Measurements from ENCODE around the gene GNG8.
A peak's percentile ranks its signal among the peaks of the same experiment; 100 is the strongest.

Gene GNG8

DNA sequence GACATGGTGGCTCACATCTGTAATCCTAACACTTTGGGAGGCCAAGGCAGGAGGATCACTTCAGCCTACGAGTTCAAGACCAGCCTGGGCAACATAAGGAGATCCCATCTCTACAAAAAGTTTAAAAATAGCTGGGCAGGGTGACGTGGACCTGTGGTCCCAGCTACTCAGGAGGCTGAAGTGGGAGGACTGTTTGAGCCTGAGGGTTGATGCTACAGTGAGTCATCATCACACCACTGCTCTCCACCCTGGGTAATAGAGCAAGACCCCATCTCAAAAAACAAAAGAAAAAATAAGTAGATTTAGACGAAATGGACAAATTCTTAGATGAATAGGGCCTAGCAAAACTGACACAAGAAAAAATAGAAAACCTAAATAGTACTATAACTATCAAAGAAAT, 10.4 kb upstream of the GNG8 start:
- no peak for DNase-seq (ENCODE audit: low spot score)

DNA sequence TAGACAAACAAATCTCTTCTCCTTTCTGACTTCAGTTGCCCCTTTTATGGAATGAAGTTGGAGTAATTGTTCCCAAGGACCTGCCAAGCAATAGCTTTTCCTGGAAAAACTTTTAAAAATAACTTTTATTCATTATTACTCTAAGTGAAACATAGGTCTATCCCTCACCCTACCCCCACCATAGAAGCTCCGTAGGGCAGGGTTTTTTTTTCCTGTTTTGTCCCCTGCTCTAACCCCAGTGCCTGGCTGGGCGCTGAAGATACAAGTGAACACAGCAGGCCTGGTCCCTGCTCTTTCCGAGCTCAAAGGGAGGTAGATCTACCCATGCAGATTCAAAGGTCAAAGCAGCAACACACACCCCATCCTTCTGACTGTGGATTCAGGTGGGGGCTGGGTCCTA, 8.7 kb upstream of the GNG8 start:
- DNase-seq (ENCODE audit: low spot score): no peak

DNA sequence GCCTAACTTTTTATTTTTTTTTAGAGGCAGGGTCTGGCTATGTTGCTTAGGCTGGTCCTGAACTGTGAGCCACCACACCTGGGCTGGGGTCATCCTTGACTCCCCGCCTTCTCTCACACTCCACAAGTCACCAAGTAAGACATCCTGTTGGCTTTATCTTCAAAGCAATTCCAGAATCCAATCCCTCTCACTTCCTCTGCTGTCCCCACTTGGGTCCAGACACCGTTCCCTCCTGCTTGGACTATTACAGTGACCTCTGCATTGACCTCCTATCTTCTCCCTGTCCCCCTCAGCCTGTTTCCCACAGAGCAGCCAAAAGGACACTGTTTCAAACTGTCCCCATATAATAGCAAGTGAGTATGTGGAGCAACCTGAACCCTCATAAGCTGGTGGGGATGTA, 4.7 kb upstream of the GNG8 start:
- DNase-seq (ENCODE audit: low spot score): no peak

DNA sequence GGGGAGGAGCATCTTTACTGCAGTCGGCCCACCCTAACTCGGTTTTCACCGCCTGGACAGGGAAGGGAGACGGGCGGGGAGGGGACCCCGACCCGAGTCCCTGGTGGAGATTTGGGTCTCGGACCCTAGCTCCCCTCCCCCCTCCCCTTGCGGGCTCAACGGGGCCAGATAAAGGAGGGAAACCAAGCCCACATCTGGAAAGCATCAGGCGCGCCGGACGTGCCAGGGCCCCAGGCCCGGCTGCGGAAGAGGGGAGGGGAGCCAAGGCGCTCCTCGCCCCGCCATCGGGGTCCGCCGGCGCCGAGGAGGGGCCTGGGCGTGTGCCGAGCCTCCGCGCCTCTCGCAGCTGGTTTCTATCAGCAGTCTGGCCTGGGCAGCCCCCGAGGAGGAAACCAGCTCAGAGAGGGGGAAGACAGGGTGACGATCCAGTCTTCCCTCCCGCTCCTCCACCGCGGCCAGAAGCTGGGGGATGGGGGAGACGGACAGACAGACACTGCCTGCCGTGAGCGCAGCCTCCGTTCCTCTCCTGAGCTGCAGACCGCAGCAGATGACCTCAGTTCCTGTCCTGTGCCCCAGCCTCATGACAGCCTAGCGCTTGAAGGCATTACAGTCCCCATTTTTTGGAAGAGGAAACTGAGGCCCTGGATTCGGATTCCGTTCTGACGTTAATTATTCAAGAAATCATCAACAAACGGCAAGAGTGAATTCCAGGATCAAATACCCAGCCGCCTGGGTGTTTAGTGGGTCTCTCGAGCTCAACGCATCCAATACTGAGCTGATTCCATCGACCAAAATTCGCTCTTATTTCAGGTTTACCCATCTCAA, 3.6 kb upstream of the GNG8 start:
- no peak for DNase-seq (ENCODE audit: low spot score)

DNA sequence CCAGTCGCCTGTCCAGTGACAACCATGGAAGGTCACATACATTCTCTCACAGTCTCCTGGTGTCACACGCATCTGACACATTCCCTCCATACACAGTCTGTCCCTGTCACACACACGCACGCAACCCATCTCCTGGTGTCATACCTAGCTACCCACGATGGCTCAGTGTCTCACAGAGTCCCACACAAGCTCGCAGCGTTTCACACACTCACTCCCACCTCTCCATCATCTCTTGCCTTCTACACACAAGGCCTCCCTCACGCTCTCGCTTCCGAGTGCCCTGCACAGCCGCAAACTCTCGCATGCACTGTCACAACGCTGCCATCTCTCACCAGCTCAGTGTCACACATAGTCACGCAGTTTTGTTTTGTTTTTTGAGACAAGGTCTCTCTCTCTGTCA, 1.2 kb upstream of the GNG8 start:
- no peak for DNase-seq (ENCODE audit: low spot score)

DNA sequence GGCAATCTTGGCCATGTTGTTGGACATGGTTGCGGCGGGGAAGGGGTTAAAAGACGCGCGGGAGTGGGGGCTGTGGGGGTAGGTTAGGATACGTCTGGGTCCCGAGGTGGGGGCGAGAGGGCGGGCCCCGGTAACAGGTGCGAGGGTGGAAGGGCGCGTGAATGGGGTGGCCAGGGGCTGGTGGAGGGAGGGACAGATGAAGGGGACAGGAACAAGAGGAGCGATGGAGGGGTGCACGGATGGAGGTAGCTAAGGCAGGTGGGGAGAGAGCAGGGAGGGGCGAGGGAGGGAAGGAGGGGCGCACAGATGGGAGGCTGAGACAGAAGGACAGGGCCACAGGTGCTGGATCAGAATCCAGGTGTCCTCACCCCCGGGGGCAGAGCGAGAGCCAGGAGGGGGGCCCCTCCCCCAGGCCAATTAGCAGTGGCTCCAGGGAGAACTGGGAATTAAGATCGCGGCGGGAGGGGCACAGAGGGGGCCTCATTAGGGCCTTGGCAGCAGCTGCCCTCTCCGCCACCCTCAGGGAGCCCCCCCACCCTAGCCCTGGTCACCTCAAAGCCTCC, 1.3 kb downstream of the GNG8 start:
- DNase-seq (ENCODE audit: low spot score): no peak

DNA sequence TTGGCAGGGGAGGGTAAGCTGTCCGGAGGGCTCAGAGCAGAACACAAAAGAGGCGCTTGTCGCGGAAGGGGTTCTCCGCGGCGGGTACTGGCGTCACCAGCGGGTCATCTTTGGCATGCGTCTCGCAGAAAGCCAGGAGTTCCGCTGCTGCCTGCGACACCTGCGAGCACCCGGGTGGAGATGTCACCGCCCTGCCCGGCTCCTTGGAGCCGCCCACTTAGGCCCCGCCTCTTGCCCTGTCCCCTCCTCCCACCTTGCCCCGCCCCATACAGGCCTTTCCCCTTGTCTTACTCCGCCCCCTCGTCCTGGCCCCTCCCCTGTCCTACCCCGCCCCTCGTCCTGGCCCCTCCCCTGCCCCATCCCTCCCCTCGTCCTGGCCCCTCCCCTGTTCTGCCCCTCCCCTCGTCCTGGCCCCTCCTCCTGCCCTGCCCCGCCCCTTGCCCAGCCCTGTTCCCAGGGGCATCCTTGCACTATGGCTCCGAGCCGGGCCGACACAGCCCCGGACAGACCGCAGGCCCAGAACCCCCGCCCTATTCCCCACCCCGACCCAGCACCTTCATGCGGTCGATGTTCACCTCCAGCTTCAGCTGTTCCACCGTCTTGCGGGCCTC, 1.9 kb downstream of the GNG8 start:
- peak; percentile 92 for DNase-seq (ENCODE audit: low spot score)

DNA sequence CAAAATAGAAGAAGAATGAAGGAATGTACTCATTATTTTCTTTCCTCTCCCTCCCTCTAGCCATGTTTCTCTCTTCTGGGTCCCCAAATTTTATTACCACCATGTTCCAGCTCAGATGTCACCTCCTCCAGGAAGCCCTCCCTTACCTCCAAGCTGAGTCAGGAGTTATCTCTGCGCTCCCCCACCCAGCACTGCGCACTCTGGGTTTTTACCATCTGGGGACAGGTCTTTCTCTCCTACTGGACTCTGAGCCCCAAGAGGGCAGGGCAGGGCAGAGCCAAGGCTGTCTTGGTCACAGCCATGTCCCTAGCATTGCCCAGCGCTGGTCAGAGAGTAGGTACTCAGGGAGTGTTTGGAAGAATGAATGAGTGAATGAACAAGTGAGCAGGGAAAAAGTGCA, 2.9 kb downstream of the GNG8 start:
- no peak for DNase-seq (ENCODE audit: low spot score)

DNA sequence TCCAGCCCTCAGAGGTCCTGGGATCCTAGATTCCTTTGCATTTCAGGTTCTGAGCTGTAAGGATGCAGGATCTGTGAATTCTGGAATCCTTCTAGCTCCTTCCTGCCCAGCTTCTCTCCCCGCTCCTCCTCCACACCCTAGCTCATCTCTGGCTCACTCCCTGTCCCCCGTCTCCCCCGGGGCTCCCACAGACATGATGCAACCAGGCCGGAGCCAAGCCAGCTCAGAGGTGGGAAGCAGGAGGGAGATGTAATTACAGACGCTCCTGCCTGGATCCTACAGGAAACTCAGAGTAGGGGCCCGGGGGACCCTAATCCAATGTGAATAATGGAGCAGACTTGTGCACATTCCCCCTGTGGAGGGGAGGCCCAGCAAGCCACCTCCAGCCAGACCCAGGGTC, 4.5 kb downstream of the GNG8 start:
- DNase-seq (ENCODE audit: low spot score): no peak

DNA sequence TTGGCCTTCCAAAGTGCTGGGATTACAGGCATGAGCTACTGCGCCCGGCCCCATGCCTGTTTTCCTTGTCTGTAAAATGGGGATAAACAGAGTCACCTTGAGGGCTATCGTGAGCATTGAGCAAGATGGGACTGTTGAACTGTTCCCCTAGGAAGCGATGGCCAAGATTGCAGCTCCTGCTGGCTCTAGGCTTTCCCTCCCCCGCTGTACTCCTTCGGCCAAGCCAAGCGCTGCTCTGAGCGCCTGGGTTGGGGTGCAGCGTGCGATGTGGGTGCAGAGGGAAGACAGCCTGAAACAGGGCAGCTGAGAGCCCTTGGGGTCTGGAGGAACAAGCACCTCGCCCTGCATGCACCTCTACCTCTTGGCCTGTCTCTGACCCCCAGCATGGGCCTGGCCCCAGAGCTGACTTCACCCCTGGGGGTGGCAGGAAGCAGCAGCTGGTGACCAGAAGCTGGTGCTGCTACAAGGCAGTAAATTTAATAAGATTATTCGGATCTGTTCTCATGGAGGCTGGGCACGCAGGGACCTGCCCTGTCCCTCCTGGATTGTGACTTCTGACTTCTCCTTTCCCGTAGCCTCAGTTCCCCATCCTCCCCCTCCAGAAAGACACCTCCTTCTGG, 5.3 kb downstream of the GNG8 start:
- DNase-seq (ENCODE audit: low spot score): no peak

DNA sequence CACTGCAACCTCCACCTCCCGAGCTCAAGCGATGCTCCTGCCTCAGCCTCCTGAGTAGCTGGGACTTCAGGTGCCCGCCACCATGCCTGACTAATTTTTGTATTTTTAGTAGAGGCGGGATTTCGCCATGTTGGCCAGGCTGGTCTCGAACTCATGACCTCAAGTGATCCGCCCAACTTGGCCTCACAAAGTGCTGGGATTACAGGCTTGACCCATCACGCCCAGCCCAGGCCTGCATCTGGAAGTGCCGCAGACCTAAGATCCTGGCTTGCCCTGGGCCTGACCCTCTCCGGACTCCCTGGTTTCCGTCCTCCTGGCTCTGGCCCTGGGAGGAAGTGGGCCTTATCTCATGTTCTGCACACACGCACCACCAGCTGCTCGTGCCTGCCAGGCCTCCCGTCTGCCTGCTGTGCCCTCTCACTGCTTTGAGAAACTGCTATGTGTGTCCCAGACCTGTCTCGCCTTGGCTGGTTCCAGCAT, 6.4 kb downstream of the GNG8 start:
- peak; percentile 55 for DNase-seq (ENCODE audit: low spot score)

DNA sequence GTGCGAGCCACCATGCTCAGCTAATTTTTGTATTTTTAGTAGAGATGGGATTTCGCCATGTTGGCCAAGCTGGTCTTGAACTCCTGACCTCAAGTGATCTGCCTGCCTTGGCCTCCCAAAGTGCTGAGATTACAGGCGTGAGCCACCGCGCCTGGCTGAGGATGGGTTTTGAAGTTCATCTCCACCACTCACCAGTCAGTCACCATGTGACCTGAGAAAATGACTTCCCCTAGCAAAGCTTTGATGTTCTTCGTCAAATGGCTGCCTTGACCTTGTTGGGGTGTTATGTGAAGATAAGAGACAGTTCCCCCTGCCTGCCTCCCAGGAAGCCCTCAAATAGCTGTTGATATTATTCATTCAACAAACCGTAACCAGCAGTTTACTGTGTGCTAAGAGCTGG, 7.0 kb downstream of the GNG8 start:
- peak; percentile 20 for DNase-seq (ENCODE audit: low spot score)

DNA sequence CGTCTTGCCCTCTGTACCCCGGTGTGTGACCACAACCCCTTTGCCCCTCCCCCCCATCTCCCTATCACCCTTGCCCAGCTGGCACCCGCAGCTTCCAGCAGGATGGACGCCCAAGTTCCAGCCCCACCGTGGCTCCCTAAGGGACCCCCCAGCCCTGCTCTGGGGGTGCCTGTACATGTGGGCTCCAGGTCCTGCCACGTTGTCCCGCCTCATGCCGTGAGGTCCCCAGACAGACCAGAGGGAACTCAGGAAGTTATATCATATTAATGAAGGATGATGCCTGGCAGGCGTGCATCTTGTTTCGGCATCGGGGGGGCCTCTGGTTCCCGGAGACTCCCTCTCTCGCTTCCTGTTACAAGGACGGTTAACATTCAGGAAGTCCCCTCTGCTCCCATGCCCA, 9.6 kb downstream of the GNG8 start:
- no peak for DNase-seq (ENCODE audit: low spot score)

DNA sequence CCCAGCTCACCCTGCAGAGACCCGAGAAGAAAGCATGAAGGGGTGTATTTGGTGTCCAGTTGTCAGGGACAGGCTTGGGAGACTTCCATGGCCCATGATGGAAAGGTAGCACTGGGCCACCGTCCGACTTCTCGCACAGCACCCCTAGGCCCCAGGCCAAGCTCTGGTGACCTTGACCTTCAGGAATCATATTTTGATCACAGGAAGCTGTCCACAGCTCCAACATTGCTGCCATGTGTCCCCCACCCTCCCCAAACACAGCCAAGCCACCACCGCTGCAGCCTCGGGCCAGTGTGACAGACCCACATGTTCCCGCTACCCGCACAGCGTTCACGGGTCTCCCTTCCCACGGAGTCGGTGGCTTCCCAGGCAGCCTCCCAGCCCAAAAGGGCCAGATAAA, 10.3 kb downstream of the GNG8 start:
- DNase-seq (ENCODE audit: low spot score): no peak

DNA sequence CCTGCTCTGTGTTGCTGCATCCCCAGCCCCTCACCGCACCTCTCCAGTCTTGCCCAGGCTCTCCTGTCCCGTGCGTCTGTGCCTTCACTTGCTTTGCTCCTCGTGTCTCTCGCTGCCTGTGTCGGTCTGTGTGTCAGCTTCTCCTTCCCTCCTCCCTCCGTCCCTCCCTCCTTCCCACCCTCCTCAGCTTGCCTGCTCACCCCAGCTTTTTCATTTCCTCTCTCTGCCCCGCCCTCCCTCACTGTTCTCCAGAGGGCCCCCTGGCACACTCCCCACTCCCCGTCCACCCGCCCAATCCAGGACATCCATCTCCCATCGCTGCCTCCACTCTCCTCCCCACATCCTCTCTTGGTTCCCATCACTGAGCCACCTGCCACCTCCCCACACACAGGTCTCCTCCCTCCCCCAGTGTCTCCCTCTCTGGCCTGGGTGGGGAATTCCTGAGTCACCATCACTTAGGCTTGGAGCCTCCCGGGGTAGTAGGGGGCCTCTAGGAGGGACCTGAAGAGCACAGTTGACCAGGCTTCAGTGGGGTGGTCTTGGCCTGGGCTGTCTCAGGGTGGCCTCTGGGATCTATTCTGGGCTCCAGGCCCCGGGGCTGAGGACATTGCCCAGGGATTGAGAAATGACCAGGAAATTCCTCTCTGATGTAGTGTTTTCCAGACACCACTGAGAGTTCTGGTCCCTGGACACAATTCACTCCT, 10.9 kb downstream of the GNG8 start, which contains the start of gene PTGIR:
PTGIR (minus strand) TSS at position 132 of the 704 bp plus-strand sequence. CDS start 864 bp downstream, outside the sequence.
- DNase-seq (ENCODE audit: low spot score): no peak

DNA sequence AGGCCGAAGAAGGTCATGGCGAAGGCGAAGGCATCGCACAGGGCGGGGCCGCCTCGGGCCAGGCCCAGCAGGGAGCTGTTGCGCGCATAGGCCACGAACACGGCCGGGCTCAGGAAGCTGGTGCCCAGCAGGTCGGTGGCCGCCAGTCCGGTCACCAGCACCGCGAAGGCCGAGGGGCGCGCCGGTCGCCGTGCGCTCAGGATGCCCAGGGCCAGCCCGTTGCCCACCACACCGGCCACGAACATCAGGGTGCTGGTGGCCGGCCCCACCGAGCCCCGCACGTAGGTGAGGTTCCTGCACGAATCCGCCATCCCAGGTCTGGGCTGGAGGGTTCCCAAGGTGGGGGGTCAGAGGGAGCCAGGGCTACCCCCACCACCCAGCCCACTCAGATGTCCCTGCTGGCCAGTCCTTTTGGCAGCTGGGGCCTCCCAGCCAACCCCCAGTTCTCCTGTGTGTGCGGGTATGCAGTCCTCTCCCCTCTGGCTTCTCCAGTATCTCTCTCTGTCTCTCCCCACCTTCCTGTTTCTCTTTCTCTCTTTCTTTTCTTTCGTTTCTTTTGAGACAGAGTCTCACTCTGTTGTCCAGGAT, 12.0 kb downstream of the GNG8 start:
- no peak for DNase-seq (ENCODE audit: low spot score)

DNA sequence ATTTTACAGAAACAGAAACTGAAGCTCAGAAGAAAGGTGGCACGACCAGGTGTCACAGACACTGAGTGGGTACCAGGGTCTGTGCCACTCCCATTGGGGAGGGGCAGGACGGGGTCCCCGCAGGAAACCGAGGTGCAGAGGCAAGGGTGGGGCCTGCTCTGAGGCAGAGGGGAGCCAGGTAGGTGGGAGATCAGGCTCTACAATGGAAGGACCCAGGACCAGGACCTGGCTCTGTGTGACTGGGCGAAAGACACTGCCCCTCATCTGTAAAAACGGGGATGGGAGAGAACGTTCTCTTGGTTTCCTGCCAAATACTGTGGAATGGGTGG, 13.9 kb downstream of the GNG8 start:
- no peak for DNase-seq (ENCODE audit: low spot score)

DNA sequence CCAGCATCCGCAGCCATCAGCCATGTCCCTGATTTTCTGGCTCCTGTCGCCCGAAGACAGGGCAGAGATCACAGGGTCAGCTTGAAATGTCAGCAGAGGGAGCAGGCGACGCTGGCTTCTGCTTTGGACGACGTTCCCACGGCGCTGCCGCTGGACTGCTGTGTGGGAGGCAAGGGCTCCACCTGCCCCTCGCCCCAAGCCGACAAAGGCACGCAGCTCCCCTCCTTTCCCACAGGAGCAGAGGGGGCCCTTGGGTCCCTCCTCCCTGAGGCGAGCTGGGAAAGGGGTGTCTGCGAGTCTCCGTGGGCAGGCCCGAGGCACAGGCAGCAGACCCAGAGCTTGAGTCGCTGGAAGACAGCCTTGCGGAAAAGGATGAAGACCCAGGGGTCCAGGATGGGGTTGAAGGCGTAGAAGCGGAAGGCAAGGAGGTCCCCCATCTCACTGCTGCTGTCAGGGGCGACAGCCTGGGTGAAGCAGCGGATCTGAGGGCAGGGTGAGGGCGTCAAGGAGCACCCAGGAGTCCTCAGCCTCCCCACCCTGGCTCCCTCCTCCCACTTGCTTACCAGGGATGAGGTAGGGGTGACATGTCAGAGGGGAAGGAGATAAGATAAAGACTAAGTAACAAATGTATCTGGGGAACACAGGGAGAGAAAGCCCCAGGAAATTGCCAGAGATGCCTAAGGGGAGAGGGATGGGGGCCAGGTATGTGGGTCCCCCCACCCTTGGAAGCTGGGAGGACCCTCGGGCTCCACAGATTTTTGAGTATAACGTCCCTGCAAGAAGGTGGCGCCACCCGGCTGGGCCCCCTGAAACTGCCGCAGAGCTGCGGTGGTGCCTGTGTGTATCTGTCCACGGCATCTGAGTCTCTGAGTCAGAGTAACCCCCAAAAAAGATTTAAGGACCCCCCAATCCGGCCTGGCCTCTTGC, 14.5 kb downstream of the GNG8 start:
- DNase-seq (ENCODE audit: low spot score): no peak

DNA sequence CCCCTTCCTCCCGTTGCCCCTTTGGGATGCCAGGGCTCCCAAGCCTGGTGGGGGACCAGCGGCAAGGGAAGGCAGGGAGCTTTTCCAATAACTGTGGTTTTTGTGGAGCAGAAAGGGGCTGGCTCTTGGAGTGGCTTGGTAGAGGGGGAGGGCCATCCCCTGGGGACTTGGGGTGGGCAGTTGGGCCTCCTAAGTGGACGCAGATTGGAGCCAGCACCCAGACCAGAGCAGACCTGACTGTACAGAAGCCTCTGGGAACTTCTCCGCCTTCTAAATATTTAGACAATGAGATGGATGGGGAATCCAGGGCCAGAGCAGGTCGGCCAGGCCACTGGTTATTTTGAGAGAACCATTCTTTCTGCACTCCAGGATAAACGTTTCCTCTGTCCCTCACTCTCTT, 15.3 kb downstream of the GNG8 start:
- DNase-seq (ENCODE audit: low spot score): no peak

DNA sequence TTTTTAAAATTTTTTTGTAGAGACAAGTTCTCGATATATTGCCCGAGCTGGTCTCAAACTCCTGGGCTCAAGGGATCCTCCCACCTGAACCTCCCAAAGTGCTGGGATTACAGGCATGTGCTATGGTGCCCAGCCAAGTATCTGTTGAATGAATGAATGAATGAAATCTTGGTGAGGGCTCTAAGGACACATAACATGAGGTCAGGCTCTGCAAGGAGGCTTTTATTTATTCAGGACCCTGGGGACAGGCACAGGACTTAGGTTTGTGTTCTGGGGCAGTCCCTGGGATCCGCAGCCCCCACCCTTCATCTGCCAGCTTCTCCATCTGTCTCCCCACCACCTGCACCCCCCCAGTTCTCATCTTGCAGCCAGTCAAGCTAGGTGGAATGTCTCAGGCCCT, 15.7 kb downstream of the GNG8 start:
- no peak for DNase-seq (ENCODE audit: low spot score)

DNA sequence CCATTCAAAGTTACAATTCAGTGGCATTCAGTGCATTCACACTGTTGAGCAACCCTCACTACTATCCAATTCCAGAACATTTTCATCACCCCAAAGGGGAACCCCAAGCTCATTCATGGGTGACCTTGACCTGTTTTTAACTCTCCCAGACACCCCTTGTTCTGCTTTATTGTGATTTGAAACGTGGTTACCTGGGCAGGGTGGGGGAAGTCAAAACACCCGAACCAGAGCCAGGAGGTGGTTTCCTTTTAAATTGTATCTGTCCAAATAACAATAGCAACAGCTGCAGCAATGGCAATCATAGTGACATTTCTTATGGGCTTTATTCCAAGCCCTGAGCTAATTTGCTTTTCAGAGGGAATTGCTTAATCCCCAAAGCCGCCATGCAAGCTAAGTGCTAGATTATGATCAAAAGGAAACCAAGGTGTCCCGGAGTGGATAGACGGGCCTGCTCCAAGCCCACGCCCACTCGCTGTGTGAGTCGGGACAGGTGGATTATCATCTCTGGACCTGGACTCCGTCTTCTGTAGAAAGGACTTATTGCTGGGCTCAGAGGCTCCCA, 17.3 kb downstream of the GNG8 start:
- no peak for DNase-seq (ENCODE audit: low spot score)

Measured in hematopoietic multipotent progenitor cell treated with erythropoietin and hydrocortisone succinate and interleukin-3 and kit ligand, for 15 days (in vitro differentiated cells).